WI38 (cell line): ENCODE data around the gene C14orf132.

ENCODE experiments used
- H3K4me3 ChIP-seq: 2 replicates; pipeline ENCODE4 v1.5.1; 2011; ENCODE audit warnings: low read depth, mild to moderate bottlenecking, control low read depth, low read length
- CTCF ChIP-seq: IDR thresholded peaks from 2 replicates; pipeline ENCODE4 v1.5.1; 2012; ENCODE audit warnings: low read depth, mild to moderate bottlenecking, control low read depth, low read length

Gene C14orf132

GRCh38 chr14:96108061-96108795 lies 69.1 kb downstream of the C14orf132 start:
- TF ChIP-seq CTCF: no peak
- no peak overlapping the region for H3K4me3 ChIP-seq

GRCh38 chr14:96108911-96109310 lies 69.7 kb downstream of the C14orf132 start:
- no peak for TF ChIP-seq CTCF
- H3K4me3 ChIP-seq: no peak overlapping the region

- no peak for TF ChIP-seq CTCF
- H3K4me3 ChIP-seq: no peak overlapping the region
Measured at GRCh38 chr14:96109596-96110355, 70.6 kb downstream of the C14orf132 start.

GRCh38 chr14:96112032-96112431 lies 72.9 kb downstream of the C14orf132 start:
- no peak overlapping the region for H3K4me3 ChIP-seq
- TF ChIP-seq CTCF: no peak

DNA sequence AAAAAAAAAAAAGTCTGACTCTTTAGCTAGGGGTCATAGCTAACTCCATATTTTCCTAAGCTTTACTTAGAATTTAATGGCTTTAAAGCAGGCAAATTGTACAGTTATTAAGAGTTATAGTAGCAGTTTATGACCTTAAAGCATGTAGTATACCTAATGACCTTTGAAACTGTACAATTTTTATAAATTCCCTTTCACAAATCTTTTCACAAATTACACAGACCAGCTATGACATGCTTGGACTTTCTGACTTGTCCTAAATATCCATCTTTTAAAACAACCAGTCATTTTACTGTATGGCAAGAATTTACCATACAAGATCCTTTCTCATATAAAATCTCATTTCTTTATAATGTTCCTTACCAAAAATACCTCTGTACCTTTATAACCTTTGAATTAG lies 74.8 kb downstream of the C14orf132 start:
- no peak for TF ChIP-seq CTCF
- H3K4me3 ChIP-seq: no peak overlapping the region

GRCh38 chr14:96117101-96117897 lies 78.1 kb downstream of the C14orf132 start:
- no peak overlapping the region for H3K4me3 ChIP-seq
- no peak for TF ChIP-seq CTCF
